ENCODE results near the gene BPIFB4. TPM values are rescaled to one million over a fixed set of nuclear protein-coding genes. Genes with fewer than 3 reads are reported as not detected.
A peak's percentile ranks its signal among the peaks of the same experiment; 100 is the strongest.

The BPIFB4 gene
- total RNA-seq, 6 experiments from 2014 or later = not detected

- no peaks in the 10 kb centered on the region for H3K9me3 Mint-ChIP-seq
- no peaks in the 10 kb centered on the region for H3K4me1 Mint-ChIP-seq (ENCODE audit: low read depth)
- peaks cover 17% of the 10 kb centered on the region for H3K27me3 Mint-ChIP-seq (ENCODE audit: insufficient read depth)
- H3K36me3 Mint-ChIP-seq (ENCODE audit: low read depth) = no peaks in the 10 kb centered on the region
- H3K27ac Mint-ChIP-seq = no peak overlapping the region
- no peak for TF ChIP-seq CTCF (IDR thresholded peaks at IDR 0.05)
- no peak overlapping the region for H3K4me3 Mint-ChIP-seq
- DNase-seq = peak; percentile 3
These were observed 51.2 kb downstream of the BPIFB4 start for GRCh38 chr20:33130568-33131061.

GRCh38 chr20:33131949-33132473 is 52.6 kb downstream of the BPIFB4 start:
- TF ChIP-seq CTCF (IDR thresholded peaks at IDR 0.05) = no peak
- no peak overlapping the region for H3K27ac Mint-ChIP-seq
- DNase-seq = no peak
- no peaks in the 10 kb centered on the region for H3K36me3 Mint-ChIP-seq (ENCODE audit: low read depth)
- peaks cover 2% of the 10 kb centered on the region; the same call in 1 of the 2 replicates for H3K9me3 Mint-ChIP-seq
- H3K4me3 Mint-ChIP-seq = no peak overlapping the region
- H3K27me3 Mint-ChIP-seq (ENCODE audit: insufficient read depth) = peaks cover 8% of the 10 kb centered on the region
- no peaks in the 10 kb centered on the region for H3K4me1 Mint-ChIP-seq (ENCODE audit: low read depth)

DNA sequence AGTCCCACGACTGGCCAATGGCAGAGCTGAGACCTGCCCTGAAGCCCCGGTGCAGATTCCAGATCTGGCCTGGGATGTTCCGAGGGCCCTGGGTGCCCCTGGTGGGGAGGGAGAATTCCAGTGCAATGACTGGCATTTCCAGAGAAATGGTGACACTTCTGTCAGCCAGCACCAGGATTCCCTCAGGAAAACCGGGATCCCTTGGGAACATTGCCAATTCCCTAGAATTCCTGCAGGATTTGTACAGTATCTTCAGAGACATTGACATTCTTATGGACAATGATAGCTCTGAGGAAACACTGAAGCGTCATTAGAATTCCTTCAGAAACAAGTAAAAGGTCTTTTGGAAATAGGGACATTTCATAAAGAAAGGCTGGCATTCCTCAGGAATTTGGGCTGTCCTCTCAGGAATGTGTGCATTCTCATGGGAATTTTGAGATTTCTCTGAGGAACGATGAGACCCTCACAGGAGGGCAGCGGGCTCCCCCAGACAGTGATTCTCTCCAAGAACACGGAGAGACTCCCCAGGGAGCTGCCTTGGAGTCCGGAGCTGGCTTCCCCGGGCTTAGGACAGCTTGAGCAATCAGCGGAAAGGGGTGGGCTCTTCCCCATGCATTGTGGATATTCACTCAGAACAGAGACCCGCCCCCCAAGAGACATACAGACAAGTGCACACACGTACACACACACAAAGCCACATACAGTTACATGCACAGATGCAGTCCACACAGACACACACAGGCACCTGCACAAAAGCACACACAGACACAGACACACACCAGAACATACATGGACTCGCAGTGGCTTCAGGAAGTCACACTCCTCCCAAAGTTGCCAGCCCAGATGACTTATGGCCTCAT is 53.3 kb downstream of the BPIFB4 start:
- Mint-ChIP-seq H3K27me3 (ENCODE audit: insufficient read depth) (peaks cover 8% of the 10 kb centered on the region), H3K27ac (no peak overlapping the region), H3K36me3 (ENCODE audit: low read depth) (no peaks in the 10 kb centered on the region)

DNA sequence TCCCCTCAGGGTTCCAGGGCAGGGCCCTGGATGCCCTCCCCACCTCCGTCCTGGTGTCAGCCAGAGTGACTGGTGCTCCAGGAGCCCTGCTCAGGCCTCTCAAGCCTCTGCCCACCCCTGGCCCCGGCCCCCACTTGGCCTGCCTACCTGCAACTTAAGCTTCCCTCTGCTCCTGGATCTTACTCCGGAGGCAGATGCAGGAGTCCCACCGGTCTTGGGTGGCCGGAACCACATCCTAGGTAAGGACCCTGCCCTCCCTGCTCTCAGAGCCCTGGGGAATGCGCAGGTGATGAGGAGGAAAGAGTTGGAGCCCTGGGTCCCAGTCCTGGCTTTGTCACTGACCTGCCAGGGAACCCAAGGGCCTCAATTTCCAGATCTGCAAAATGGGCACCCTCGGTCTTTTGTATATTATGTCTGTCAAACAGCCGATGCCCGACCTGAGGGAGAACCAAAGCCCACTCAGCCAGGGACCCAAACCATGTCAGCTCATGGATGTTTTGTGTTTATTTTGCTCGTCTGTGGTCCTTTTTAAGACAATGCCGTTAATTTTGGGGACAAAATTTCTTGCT is 54.0 kb downstream of the BPIFB4 start:
- Mint-ChIP-seq H3K27ac (no peak overlapping the region), H3K4me3 (no peak overlapping the region), H3K36me3 (ENCODE audit: low read depth) (no peaks in the 10 kb centered on the region), H3K4me1 (ENCODE audit: low read depth) (no peaks in the 10 kb centered on the region), H3K27me3 (ENCODE audit: insufficient read depth) (peaks cover 8% of the 10 kb centered on the region), H3K9me3 (peaks cover 8% of the 10 kb centered on the region; the same call in 1 of the 2 replicates)
- no peak for DNase-seq
- TF ChIP-seq CTCF (IDR thresholded peaks at IDR 0.05) = no peak

More for the DNA sequence above, 53.3 kb downstream of the BPIFB4 start:
- DNase-seq = no peak
- Mint-ChIP-seq H3K9me3 (peaks cover 8% of the 10 kb centered on the region; the same call in 1 of the 2 replicates), H3K4me1 (ENCODE audit: low read depth) (no peaks in the 10 kb centered on the region), H3K4me3 (no peak overlapping the region)
- TF ChIP-seq CTCF (IDR thresholded peaks at IDR 0.05) = no peak

DNA sequence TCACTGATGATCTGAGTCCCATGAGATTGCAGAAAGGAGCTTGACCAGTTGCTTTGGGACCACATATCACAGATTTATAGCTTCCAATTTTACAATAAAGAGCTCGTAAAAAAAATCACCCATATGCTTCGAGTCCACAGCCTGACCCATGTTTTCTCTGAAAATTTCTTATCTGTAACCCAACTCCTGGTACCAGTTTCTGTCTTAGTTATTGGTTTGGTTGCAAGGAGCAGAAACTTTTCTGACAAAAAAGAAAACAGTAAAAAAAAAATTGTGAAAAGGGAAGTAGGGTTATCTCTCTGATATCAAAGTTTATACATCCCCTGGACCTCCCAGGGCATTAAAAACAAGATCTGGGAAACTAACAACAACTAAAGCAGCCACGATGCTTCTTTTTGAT is 57.8 kb downstream of the BPIFB4 start:
- Mint-ChIP-seq H3K4me1 (ENCODE audit: low read depth) (no peaks in the 10 kb centered on the region), H3K27me3 (ENCODE audit: insufficient read depth) (no peaks in the 10 kb centered on the region; the same call in none of the 2 replicates), H3K9me3 (peaks cover 8% of the 10 kb centered on the region; the same call in 1 of the 2 replicates), H3K4me3 (no peak overlapping the region), H3K36me3 (ENCODE audit: low read depth) (no peaks in the 10 kb centered on the region), H3K27ac (no peak overlapping the region)
- DNase-seq = no peak
- TF ChIP-seq CTCF (IDR thresholded peaks at IDR 0.05) = no peak

Measured in HFFc6 (cell line).